Measurements from ENCODE around the gene SLC25A23.

SLC25A23 gene

GRCh38 chr19:6396305-6396704, 63.3 kb downstream of the SLC25A23 start:
- no peak for DNase-seq

- no peak for DNase-seq
These were observed 64.8 kb downstream of the SLC25A23 start for GRCh38 chr19:6394831-6395230.

GRCh38 chr19:6393983-6394412, 65.6 kb downstream of the SLC25A23 start:
- peak; percentile 71 for DNase-seq

- DNase-seq: peak; percentile 92
These were observed 66.3 kb downstream of the SLC25A23 start, which contains the start of gene GTF2F1 for GRCh38 chr19:6393074-6393982. TSS of gene GTF2F1 (minus strand) at chr19:6393164. CDS start at chr19:6392995, 169 bp downstream.

GRCh38 chr19:6392221-6393073, 67.1 kb downstream of the SLC25A23 start:
- no peak for DNase-seq

Measured in activated naive CD4-positive, alpha-beta T cell treated with Interleukin-2 at 50 U/mL for 16 hours (primary cell).